ENCODE results near the gene RBM6.

RBM6 gene

GRCh38 chr3:50111757-50112156 is 171.8 kb downstream of the RBM6 start:
- Histone ChIP-seq H3K36me3 (ENCODE audit: control insufficient read depth, insufficient read depth, low read length) (no peaks in the 10 kb centered on the region), H3K4me3 (ENCODE audit: low read depth, low read length) (no peak overlapping the region), H3K79me2 (peaks cover 4% of the 10 kb centered on the region), H3K27me3 (ENCODE audit: control insufficient read depth, insufficient read depth, low read length) (no peaks in the 10 kb centered on the region), H3K9ac (no peak overlapping the region), H3K4me1 (no peaks in the 10 kb centered on the region), H3K27ac (no peak overlapping the region), H2AFZ (no peak overlapping the region), H3K4me2 (ENCODE audit: low read length) (no peak overlapping the region), H3K9me3 (ENCODE audit: control insufficient read depth, low read length) (no peaks in the 10 kb centered on the region)
- TF ChIP-seq, protein P1, sequence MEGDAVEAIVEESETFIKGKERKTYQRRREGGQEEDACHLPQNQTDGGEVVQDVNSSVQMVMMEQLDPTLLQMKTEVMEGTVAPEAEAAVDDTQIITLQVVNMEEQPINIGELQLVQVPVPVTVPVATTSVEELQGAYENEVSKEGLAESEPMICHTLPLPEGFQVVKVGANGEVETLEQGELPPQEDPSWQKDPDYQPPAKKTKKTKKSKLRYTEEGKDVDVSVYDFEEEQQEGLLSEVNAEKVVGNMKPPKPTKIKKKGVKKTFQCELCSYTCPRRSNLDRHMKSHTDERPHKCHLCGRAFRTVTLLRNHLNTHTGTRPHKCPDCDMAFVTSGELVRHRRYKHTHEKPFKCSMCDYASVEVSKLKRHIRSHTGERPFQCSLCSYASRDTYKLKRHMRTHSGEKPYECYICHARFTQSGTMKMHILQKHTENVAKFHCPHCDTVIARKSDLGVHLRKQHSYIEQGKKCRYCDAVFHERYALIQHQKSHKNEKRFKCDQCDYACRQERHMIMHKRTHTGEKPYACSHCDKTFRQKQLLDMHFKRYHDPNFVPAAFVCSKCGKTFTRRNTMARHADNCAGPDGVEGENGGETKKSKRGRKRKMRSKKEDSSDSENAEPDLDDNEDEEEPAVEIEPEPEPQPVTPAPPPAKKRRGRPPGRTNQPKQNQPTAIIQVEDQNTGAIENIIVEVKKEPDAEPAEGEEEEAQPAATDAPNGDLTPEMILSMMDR (IDR thresholded peaks at IDR 0.05) = no peak

GRCh38 chr3:50112462-50112861 is 172.5 kb downstream of the RBM6 start:
- no peaks in the 10 kb centered on the region for H3K36me3 ChIP-seq (ENCODE audit: control insufficient read depth, insufficient read depth, low read length)
- no peak overlapping the region for H3K4me3 ChIP-seq (ENCODE audit: low read depth, low read length)
- H3K4me1 ChIP-seq = no peaks in the 10 kb centered on the region
- no peak overlapping the region for H3K27ac ChIP-seq
- H2AFZ ChIP-seq = no peak overlapping the region
- no peak overlapping the region for H3K9ac ChIP-seq
- TF ChIP-seq, protein P1 (IDR thresholded peaks at IDR 0.05) = no peak
- no peaks in the 10 kb centered on the region for H3K9me3 ChIP-seq (ENCODE audit: control insufficient read depth, low read length)
- H3K4me2 ChIP-seq (ENCODE audit: low read length) = no peak overlapping the region
- no peaks in the 10 kb centered on the region for H3K27me3 ChIP-seq (ENCODE audit: control insufficient read depth, insufficient read depth, low read length)
- H3K79me2 ChIP-seq = peaks cover 3% of the 10 kb centered on the region

DNA sequence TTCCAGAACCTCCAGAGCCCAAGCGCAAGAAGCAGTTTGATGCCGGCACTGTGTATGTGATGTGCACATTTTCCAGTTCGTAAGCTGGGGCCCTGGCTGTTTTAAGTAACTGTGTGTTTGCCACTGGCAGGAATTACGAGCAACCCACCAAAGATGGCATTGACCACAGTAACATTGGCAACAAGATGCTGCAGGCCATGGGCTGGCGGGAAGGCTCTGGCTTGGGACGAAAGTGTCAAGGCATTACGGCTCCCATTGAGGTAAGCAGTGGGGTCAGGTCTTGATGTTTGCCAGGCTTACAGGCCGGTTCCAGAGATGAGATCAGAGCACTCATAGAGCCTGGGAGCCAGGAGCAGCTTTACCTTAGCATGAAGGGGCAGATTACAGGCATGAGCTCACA is 177.2 kb downstream of the RBM6 start:
- H3K9me3 ChIP-seq (ENCODE audit: control insufficient read depth, low read length) = no peaks in the 10 kb centered on the region
- no peaks in the 10 kb centered on the region for H3K36me3 ChIP-seq (ENCODE audit: control insufficient read depth, insufficient read depth, low read length)
- H3K9ac ChIP-seq = no peak overlapping the region
- H2AFZ ChIP-seq = no peak overlapping the region
- H3K4me2 ChIP-seq (ENCODE audit: low read length) = no peak overlapping the region
- no peaks in the 10 kb centered on the region for H3K27me3 ChIP-seq (ENCODE audit: control insufficient read depth, insufficient read depth, low read length)
- H3K79me2 ChIP-seq = no peaks in the 10 kb centered on the region
- TF ChIP-seq, protein P1 (IDR thresholded peaks at IDR 0.05) = no peak
- peaks cover 7% of the 10 kb centered on the region for H3K4me1 ChIP-seq
- no peak overlapping the region for H3K4me3 ChIP-seq (ENCODE audit: low read depth, low read length)
- H3K27ac ChIP-seq = no peak overlapping the region

- TF ChIP-seq, protein P1 (IDR thresholded peaks at IDR 0.05) = no peak
- no peak overlapping the region for H3K4me3 ChIP-seq (ENCODE audit: low read depth, low read length)
- H2AFZ ChIP-seq = no peak overlapping the region
- H3K36me3 ChIP-seq (ENCODE audit: control insufficient read depth, insufficient read depth, low read length) = no peaks in the 10 kb centered on the region
- no peak overlapping the region for H3K4me2 ChIP-seq (ENCODE audit: low read length)
- H3K9me3 ChIP-seq (ENCODE audit: control insufficient read depth, low read length) = no peaks in the 10 kb centered on the region
- no peak overlapping the region for H3K27ac ChIP-seq
- no peak overlapping the region for H3K9ac ChIP-seq
- no peaks in the 10 kb centered on the region for H3K79me2 ChIP-seq
- peaks cover 7% of the 10 kb centered on the region for H3K4me1 ChIP-seq
- H3K27me3 ChIP-seq (ENCODE audit: control insufficient read depth, insufficient read depth, low read length) = no peaks in the 10 kb centered on the region
Observed at GRCh38 chr3:50118237-50118636, 178.3 kb downstream of the RBM6 start.

DNA sequence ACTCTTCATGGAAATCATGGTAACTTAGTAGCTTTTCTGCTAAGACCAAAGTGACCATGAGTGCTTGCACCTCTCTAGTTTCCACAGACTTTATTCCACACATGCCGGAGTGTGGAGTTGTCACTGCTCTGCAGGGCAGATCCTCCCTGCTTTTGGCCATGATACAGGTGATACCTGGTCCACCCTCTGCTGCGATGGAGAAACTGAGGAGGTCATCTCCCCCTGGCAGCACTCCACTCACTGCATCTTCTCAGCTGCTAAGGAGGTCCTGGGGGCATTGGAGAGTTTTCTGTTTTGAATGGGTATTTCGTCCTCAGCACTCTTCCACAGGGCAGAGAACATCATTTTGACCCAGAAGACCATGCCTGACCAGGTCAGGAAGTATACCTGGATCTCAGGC is 179.8 kb downstream of the RBM6 start:
- H3K4me3 ChIP-seq (ENCODE audit: low read depth, low read length) = no peak overlapping the region
- no peak overlapping the region for H3K4me2 ChIP-seq (ENCODE audit: low read length)
- H3K9ac ChIP-seq = no peak overlapping the region
- no peaks in the 10 kb centered on the region for H3K27me3 ChIP-seq (ENCODE audit: control insufficient read depth, insufficient read depth, low read length)
- H2AFZ ChIP-seq = no peak overlapping the region
- H3K36me3 ChIP-seq (ENCODE audit: control insufficient read depth, insufficient read depth, low read length) = no peaks in the 10 kb centered on the region
- H3K9me3 ChIP-seq (ENCODE audit: control insufficient read depth, low read length) = no peaks in the 10 kb centered on the region
- no peaks in the 10 kb centered on the region for H3K79me2 ChIP-seq
- no peak overlapping the region for H3K27ac ChIP-seq
- TF ChIP-seq, protein P1 (IDR thresholded peaks at IDR 0.05) = no peak
- peaks cover 8% of the 10 kb centered on the region for H3K4me1 ChIP-seq
